Neural crest cell (in vitro differentiated cells): ENCODE data around the gene ZBTB18. TPM values are rescaled to one million over a fixed set of nuclear protein-coding genes. Genes with fewer than 3 reads are reported as not detected.
A peak's percentile ranks its signal among the peaks of the same experiment; 100 is the strongest.

Source experiments
- DNase-seq: peaks from one replicate; pipeline ENCODE4 v3.0.0; 2021; ENCODE audit warnings: low read depth, mixed read lengths, low spot score
- H3K27ac Mint-ChIP-seq: one replicate; pipeline ENCODE4 v1.8.0; 2021; ENCODE audit warnings: mild to moderate bottlenecking, mixed read lengths; ENCODE audit not compliant: unreplicated experiment
- H3K27me3 Mint-ChIP-seq: 2 replicates; pipeline ENCODE4 v1.8.0; 2021; ENCODE audit warnings: low read depth, mild to moderate bottlenecking, mixed read lengths
- H3K36me3 Mint-ChIP-seq: 2 replicates; pipeline ENCODE4 v1.8.0; 2021; ENCODE audit warnings: low read depth, mild to moderate bottlenecking, mixed read lengths
- H3K4me1 Mint-ChIP-seq: 2 replicates; pipeline ENCODE4 v1.8.0; 2021; ENCODE audit warnings: mixed read lengths
- H3K4me3 Mint-ChIP-seq: one replicate; pipeline ENCODE4 v1.8.0; 2021; ENCODE audit warnings: mild to moderate bottlenecking, mixed read lengths
- H3K9me3 Mint-ChIP-seq: 2 replicates; pipeline ENCODE4 v1.8.0; 2021; ENCODE audit warnings: mixed read lengths
- CTCF ChIP-seq: fragments of 200-600 bp; sonication (generic); conservative IDR thresholded peaks from 2 replicates; pipeline ENCODE4 v1.5.0; 2021; ENCODE audit warnings: antibody characterized with exemption, mild to moderate bottlenecking
- long read RNA-seq: library from polyadenylated mRNA; unstranded; transcript quantifications from one replicate; pipeline ENCODE4 v2.0.0, GENCODE V29; 2020
- total RNA-seq: library from RNA; stranded (reverse); gene quantifications from 2 replicates; pipeline ENCODE4 v1.2.1, GENCODE V29; 2021

ZBTB18 gene
- 29.3 and 30.3 TPM in 2 replicates for total RNA-seq
- long read RNA-seq, partial matches to known transcripts = 0 of 5 reads
- long read RNA-seq, other reads (novel, unspliced or antisense) = 5 of 5 reads

- Mint-ChIP-seq H3K9me3 (no peaks in the 10 kb centered on the region), H3K27me3 (no peaks in the 10 kb centered on the region), H3K27ac (peak within 1 kb of the TSS; percentile 73), H3K36me3 (no peaks in the 10 kb centered on the region), H3K4me1 (peaks cover 21% of the 10 kb centered on the region), H3K4me3 (no peak within 1 kb of the TSS)
- no peak for DNase-seq
- TF ChIP-seq CTCF = no peak
Measured at GRCh38 chr1:244050835-244051444, at the start of gene ZBTB18. ZBTB18 (plus strand) TSS chr1:244051283; CDS start chr1:244051432, 149 bp downstream.

- H3K27ac Mint-ChIP-seq = no peak overlapping the region
- no peaks in the 10 kb centered on the region for H3K4me1 Mint-ChIP-seq
- H3K4me3 Mint-ChIP-seq = no peak overlapping the region
- H3K27me3 Mint-ChIP-seq = no peaks in the 10 kb centered on the region
- peaks cover 3% of the 10 kb centered on the region for H3K9me3 Mint-ChIP-seq
- TF ChIP-seq CTCF = no peak
- H3K36me3 Mint-ChIP-seq = peaks cover 2% of the 10 kb centered on the region
- DNase-seq = no peak
Measured at GRCh38 chr1:244002721-244003120, 48.4 kb upstream of the ZBTB18 start.

GRCh38 chr1:244005455-244005854 is 45.6 kb upstream of the ZBTB18 start:
- Mint-ChIP-seq H3K27ac (no peak overlapping the region), H3K9me3 (peaks cover 3% of the 10 kb centered on the region), H3K27me3 (no peaks in the 10 kb centered on the region), H3K4me3 (no peak overlapping the region), H3K4me1 (peaks cover 2% of the 10 kb centered on the region), H3K36me3 (no peaks in the 10 kb centered on the region)
- DNase-seq = no peak
- no peak for TF ChIP-seq CTCF

- no peaks in the 10 kb centered on the region for H3K27me3 Mint-ChIP-seq
- H3K4me3 Mint-ChIP-seq = no peak overlapping the region
- no peak for DNase-seq
- H3K36me3 Mint-ChIP-seq = no peaks in the 10 kb centered on the region
- H3K4me1 Mint-ChIP-seq = peaks cover 11% of the 10 kb centered on the region
- H3K27ac Mint-ChIP-seq = no peak overlapping the region
- no peak for TF ChIP-seq CTCF
- H3K9me3 Mint-ChIP-seq = peaks cover 3% of the 10 kb centered on the region
Measured at GRCh38 chr1:244006381-244006901, 44.6 kb upstream of the ZBTB18 start.

- Mint-ChIP-seq H3K27me3 (peaks cover under 1% of the 10 kb centered on the region), H3K4me3 (no peak overlapping the region), H3K36me3 (no peaks in the 10 kb centered on the region), H3K4me1 (peaks cover 17% of the 10 kb centered on the region), H3K27ac (no peak overlapping the region), H3K9me3 (peaks cover 3% of the 10 kb centered on the region)
- no peak for DNase-seq
- TF ChIP-seq CTCF = no peak
Measured at GRCh38 chr1:244006961-244007360, 44.1 kb upstream of the ZBTB18 start.
